Stomach (tissue), 9 donors: Measurements from ENCODE around the gene PALM2AKAP2. TPM values are rescaled to one million over a fixed set of nuclear protein-coding genes. Genes with fewer than 3 reads are reported as not detected.
A peak's percentile ranks its signal among the peaks of the same experiment; 100 is the strongest.

Experiments used
- DNase-seq, 2 donors: peaks; one replicate each; pipeline versions ENCODE4 v3.0.0 to v3.0.0-alpha.2; 2013 to 2019
- H3K27ac ChIP-seq, 5 donors: fragments of 200-600 bp in 4 of 5; sonication (generic) in 4 of 5; one replicate each; pipeline ENCODE4 v1.5.1; 2013 to 2019; ENCODE audit warnings: mild to moderate bottlenecking in 1 of 5, moderate library complexity in 1 of 5
- H3K27me3 ChIP-seq, 3 donors: fragments of 200-600 bp; sonication (generic); one replicate each; pipeline ENCODE4 v1.5.1; 2017 to 2019; ENCODE audit warnings: mixed run types in 1 of 3
- H3K36me3 ChIP-seq, 4 donors: fragments of 200-600 bp; sonication (generic); 1 replicate in 3 of 4; 2 replicates in 1 of 4; pipeline ENCODE4 v1.5.1; 2016 to 2019
- H3K4me1 ChIP-seq, 4 donors: fragments of 200-600 bp; sonication (generic); one replicate each; pipeline ENCODE4 v1.5.1; 2016 to 2019
- H3K4me3 ChIP-seq, 4 donors: fragments of 200-600 bp; sonication (generic) in 3 of 4; one replicate each; pipeline ENCODE4 v1.5.1; 2016 to 2019; ENCODE audit warnings: mild to moderate bottlenecking in 1 of 4
- H3K9me3 ChIP-seq, 4 donors: fragments of 200-600 bp; sonication (generic); one replicate each; pipeline ENCODE4 v1.5.1; 2016 to 2019
- CTCF ChIP-seq, 7 experiments: fragments of 450-650 bp in 4 of 7; fragments of 200-600 bp in 3 of 7; sonication (generic) in 3 of 7; IDR thresholded peaks; one replicate each; pipeline ENCODE4 v1.5.1; 2016 to 2019; ENCODE audit warnings: antibody characterized with exemption in 7 of 7, control low read depth in 2 of 7, mild to moderate bottlenecking in 1 of 7
- EP300 ChIP-seq: sonication (generic); formaldehyde crosslinking; IDR thresholded peaks from one replicate; pipeline ENCODE4 v1.6.1; 2017; ENCODE audit warnings: antibody characterized with exemption
- POLR2A ChIP-seq, 4 donors: fragments of 450-650 bp; IDR thresholded peaks; one replicate each; pipeline ENCODE4 v1.6.1; 2016; ENCODE audit warnings: antibody characterized with exemption in 4 of 4, control low read depth in 2 of 4, mild to moderate bottlenecking in 1 of 4, moderate library complexity in 1 of 4
- POLR2AphosphoS5 ChIP-seq, 3 donors: sonication (generic); formaldehyde crosslinking; IDR thresholded peaks; one replicate each; pipeline ENCODE4 v1.6.1; 2016; ENCODE audit warnings: antibody characterized with exemption in 3 of 3
- WGBS, 5 donors: extraction: QIAGEN DNeasy Blood & Tissue Kit in 3 of 5; methylation state at CpG; one replicate each; pipeline versions ENCODE4 v1.1.5 to v1.1.7; 2013 to 2018; 5-methylcytosine and 5-hydroxymethylcytosine counted together
- intact Hi-C: fragments of 100-400 bp; cut with DNase I; formaldehyde crosslinking; loops from one replicate; pipeline ENCODE4 v1.15.1; 2023; ENCODE audit warnings: low total_unique reads
- polyA plus RNA-seq, 3 donors: library from polyadenylated mRNA; stranded (reverse); fragments of 200-250 nt; gene quantifications; one replicate each; pipeline ENCODE4 v1.2.3, GENCODE V29; 2013
- total RNA-seq, 5 donors: library from RNA; depleted of rRNA; stranded (reverse); fragments of >200 nt; gene quantifications; one replicate each; pipeline versions ENCODE4 v1.1.0 to v1.2.3, GENCODE V29; 2014 to 2016
- donor health status: healthy with polysubstance abuse.
- donor health status: Bipolar disorder and iron deficiency.
- donor health status: healthy.

The PALM2AKAP2 gene
- total and polyA plus RNA-seq, 8 donors = 0.05 to 6.2 (median 1.3) TPM; not detected in 3

GRCh38 chr9:109826559-109826958 lies 46.6 kb downstream of the PALM2AKAP2 start:
- 32 to 56% (median 46%) methylated on average over 1 of the region's 1 CpG for WGBS, 5 donors
- no peak for TF ChIP-seq POLR2AphosphoS5 (IDR thresholded peaks at IDR 0.05)
- Histone ChIP-seq H3K9me3 (no peaks in the 10 kb centered on the region), H3K27me3 (no peaks in the 10 kb centered on the region), H3K4me3 (no peak overlapping the region), H3K36me3 (no peaks in the 10 kb centered on the region), H3K27ac (no peak overlapping the region), H3K4me1 (peaks cover 0 to under 1% (median 0%) of the 10 kb centered on the region in 4 donors)
- DNase-seq = no peak
- intact Hi-C loops = no loop called here

GRCh38 chr9:109828254-109828653 lies 48.3 kb downstream of the PALM2AKAP2 start:
- no peaks in the 10 kb centered on the region for H3K9me3 ChIP-seq
- no peak overlapping the region for H3K4me3 ChIP-seq
- no peaks in the 10 kb centered on the region for H3K36me3 ChIP-seq
- no peaks in the 10 kb centered on the region for H3K27me3 ChIP-seq
- WGBS, 5 donors = 71 to 86% (median 77%) methylated on average over 3 of the region's 3 CpGs
- intact Hi-C loops = no loop called here
- peaks cover 0 to 8% (median 2%) of the 10 kb centered on the region in 4 donors for H3K4me1 ChIP-seq
- no peak overlapping the region for H3K27ac ChIP-seq
- TF ChIP-seq CTCF (IDR thresholded peaks at IDR 0.05) (no peak), POLR2A (IDR thresholded peaks at IDR 0.05) (no peak), EP300 (no peak), POLR2AphosphoS5 (IDR thresholded peaks at IDR 0.05) (no peak)
- peak in 1 of 2 donors; percentile 22 for DNase-seq
